ENCODE results near the gene BBS7.

Gene BBS7

GRCh38 chr4:121898150-121898549, 27.9 kb upstream of the BBS7 start:
- no peaks in the 10 kb centered on the region for H3K4me1 ChIP-seq (ENCODE audit: control insufficient read depth in 1 of 2, insufficient read depth in 1 of 2, low read depth in 1 of 2, low read length in 1 of 2)
- H3K9me3 ChIP-seq = no peaks in the 10 kb centered on the region
- TF ChIP-seq, protein P1, sequence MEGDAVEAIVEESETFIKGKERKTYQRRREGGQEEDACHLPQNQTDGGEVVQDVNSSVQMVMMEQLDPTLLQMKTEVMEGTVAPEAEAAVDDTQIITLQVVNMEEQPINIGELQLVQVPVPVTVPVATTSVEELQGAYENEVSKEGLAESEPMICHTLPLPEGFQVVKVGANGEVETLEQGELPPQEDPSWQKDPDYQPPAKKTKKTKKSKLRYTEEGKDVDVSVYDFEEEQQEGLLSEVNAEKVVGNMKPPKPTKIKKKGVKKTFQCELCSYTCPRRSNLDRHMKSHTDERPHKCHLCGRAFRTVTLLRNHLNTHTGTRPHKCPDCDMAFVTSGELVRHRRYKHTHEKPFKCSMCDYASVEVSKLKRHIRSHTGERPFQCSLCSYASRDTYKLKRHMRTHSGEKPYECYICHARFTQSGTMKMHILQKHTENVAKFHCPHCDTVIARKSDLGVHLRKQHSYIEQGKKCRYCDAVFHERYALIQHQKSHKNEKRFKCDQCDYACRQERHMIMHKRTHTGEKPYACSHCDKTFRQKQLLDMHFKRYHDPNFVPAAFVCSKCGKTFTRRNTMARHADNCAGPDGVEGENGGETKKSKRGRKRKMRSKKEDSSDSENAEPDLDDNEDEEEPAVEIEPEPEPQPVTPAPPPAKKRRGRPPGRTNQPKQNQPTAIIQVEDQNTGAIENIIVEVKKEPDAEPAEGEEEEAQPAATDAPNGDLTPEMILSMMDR (IDR thresholded peaks at IDR 0.05) = no peak

GRCh38 chr4:121888134-121888533, 17.9 kb upstream of the BBS7 start:
- Histone ChIP-seq H3K4me3 (ENCODE audit: low read depth in 1 of 2, low read length in 1 of 2) (no peak overlapping the region), H3K9me3 (no peaks in the 10 kb centered on the region), H3K36me3 (no peaks in the 10 kb centered on the region), H3K27ac (no peak overlapping the region), H3K4me1 (ENCODE audit: control insufficient read depth in 1 of 2, insufficient read depth in 1 of 2, low read depth in 1 of 2, low read length in 1 of 2) (no peaks in the 10 kb centered on the region), H3K27me3 (peaks cover 56% of the 10 kb centered on the region)
- TF ChIP-seq, protein P1 (IDR thresholded peaks at IDR 0.05) = no peak

More at GRCh38 chr4:121898150-121898549, 27.9 kb upstream of the BBS7 start:
- H3K4me3 ChIP-seq (ENCODE audit: low read depth in 1 of 2, low read length in 1 of 2) = no peak overlapping the region
- no peaks in the 10 kb centered on the region for H3K36me3 ChIP-seq
- no peak overlapping the region for H3K27ac ChIP-seq
- peaks cover 40% of the 10 kb centered on the region for H3K27me3 ChIP-seq

DNA sequence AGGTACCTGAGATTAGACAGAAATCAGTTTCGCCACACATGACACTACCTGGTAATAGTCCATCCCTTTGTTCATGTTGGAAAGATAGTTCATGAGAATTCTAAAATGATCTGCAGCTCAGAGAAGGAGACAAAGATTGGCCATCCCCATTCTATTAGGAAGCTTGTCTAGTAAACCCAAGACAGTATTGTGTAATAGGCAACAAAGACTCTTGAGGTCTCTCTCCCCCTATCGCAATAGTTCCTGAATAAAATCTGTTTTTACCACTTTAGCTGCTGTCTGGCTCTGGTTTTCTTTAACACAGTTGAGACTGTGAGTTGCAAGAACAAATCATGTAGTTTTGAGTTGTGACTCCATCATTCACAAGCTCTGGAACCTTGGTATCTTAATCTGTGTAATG, 14.8 kb upstream of the BBS7 start:
- Histone ChIP-seq H3K27me3 (peaks cover 64% of the 10 kb centered on the region), H3K9me3 (no peaks in the 10 kb centered on the region), H3K4me1 (ENCODE audit: control insufficient read depth in 1 of 2, insufficient read depth in 1 of 2, low read depth in 1 of 2, low read length in 1 of 2) (no peaks in the 10 kb centered on the region), H3K27ac (no peak overlapping the region), H3K36me3 (no peaks in the 10 kb centered on the region), H3K4me3 (ENCODE audit: low read depth in 1 of 2, low read length in 1 of 2) (no peak overlapping the region)
- TF ChIP-seq, protein P1 (IDR thresholded peaks at IDR 0.05) = no peak

DNA sequence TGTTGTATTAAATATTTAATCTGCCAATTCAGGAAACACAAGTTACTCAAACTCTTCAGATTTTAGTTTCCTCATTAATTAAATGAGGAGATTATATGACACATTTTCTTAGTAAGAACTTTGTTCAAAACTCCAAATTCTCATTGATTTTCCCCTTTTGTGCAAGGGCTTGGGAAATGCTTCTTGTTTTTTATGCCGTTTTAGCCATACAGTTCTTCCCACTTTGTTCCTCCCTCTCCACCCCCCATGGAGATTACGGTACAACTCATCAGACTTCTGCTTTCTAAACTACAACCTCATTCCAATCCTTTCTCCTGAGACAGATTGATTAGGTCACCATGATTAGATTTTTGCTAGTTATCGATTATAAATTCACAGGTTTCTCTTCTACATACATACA, 10.9 kb upstream of the BBS7 start:
- H3K27me3 ChIP-seq = peaks cover 87% of the 10 kb centered on the region
- H3K36me3 ChIP-seq = no peaks in the 10 kb centered on the region
- no peaks in the 10 kb centered on the region for H3K4me1 ChIP-seq (ENCODE audit: control insufficient read depth in 1 of 2, insufficient read depth in 1 of 2, low read depth in 1 of 2, low read length in 1 of 2)
- H3K9me3 ChIP-seq = no peaks in the 10 kb centered on the region
- no peak overlapping the region for H3K27ac ChIP-seq
- TF ChIP-seq, protein P1 (IDR thresholded peaks at IDR 0.05) = no peak
- H3K4me3 ChIP-seq (ENCODE audit: low read depth in 1 of 2, low read length in 1 of 2) = no peak overlapping the region

DNA sequence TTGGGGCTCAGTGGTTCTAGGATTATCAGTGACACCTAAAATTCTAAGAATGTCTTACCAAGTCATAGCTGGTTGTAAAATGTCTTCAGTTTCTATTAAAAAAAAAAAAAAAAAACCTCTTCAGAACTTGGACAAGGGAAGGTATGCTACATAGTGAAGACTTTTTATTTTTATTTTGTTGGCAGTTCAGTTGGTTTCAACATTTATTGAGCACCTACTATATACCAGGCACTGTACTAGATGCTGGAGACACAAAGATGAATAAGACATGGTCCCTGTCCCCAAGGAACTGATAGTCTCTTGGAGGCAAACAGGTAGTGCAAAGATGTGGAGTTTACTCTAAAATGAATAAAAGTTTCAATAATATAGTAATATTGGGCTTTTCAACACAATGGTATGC, 8.9 kb upstream of the BBS7 start:
- H3K27me3 ChIP-seq = peaks cover 69% of the 10 kb centered on the region
- H3K9me3 ChIP-seq = no peaks in the 10 kb centered on the region
- no peaks in the 10 kb centered on the region for H3K4me1 ChIP-seq (ENCODE audit: control insufficient read depth in 1 of 2, insufficient read depth in 1 of 2, low read depth in 1 of 2, low read length in 1 of 2)
- H3K27ac ChIP-seq = no peak overlapping the region
- TF ChIP-seq, protein P1 (IDR thresholded peaks at IDR 0.05) = no peak
- H3K4me3 ChIP-seq (ENCODE audit: low read depth in 1 of 2, low read length in 1 of 2) = no peak overlapping the region
- H3K36me3 ChIP-seq = no peaks in the 10 kb centered on the region

Measured in neutrophil (primary cell).